MCF 10A (cell line): ENCODE results near the gene CALN1. TPM values are rescaled to one million over a fixed set of nuclear protein-coding genes. Genes with fewer than 3 reads are reported as not detected.
"Not testable (repeated sequence)": the region's sequence is repeated elsewhere in the genome, so short reads cannot be mapped to it uniquely, and the experiment has no call there.

Source experiments
- BruUV-seq: library from RNA; stranded (reverse); fragments of 400-500 nt; replicated peaks from 2 replicates; lab custom pipeline; 2021; lab: Mats Ljungman, UMichigan
- CTCF ChIA-PET: fragments of 300-600 bp; sonication (Branson Sonifier 250); formaldehyde crosslinking; extraction: SDS; loops from one replicate; lab custom pipeline; 2021; ENCODE audit warnings: antibody characterized with exemption, inconsistent platforms; lab: Yijun Ruan, JAX
- POLR2A ChIA-PET: fragments of 300-600, 350-650 bp; sonication (Branson Sonifier 250); formaldehyde crosslinking; extraction: SDS; loops from one replicate; lab custom pipeline; 2020; ENCODE audit warnings: antibody characterized with exemption, inconsistent platforms; lab: Yijun Ruan, JAX
- DNase-seq: peaks from one replicate; pipeline ENCODE4 v3.0.0-alpha.2; 2018; ENCODE audit not compliant: unreplicated experiment
- H3K27ac Mint-ChIP-seq: one replicate; pipeline ENCODE4 v1.8.0; 2022; ENCODE audit warnings: mild to moderate bottlenecking, low read depth, mixed read lengths; ENCODE audit not compliant: unreplicated experiment
- H3K27me3 Mint-ChIP-seq: one replicate; pipeline ENCODE4 v1.8.0; 2022; ENCODE audit warnings: mixed read lengths; ENCODE audit not compliant: insufficient read depth, unreplicated experiment
- H3K36me3 Mint-ChIP-seq: one replicate; pipeline ENCODE4 v1.8.0; 2022; ENCODE audit warnings: mild to moderate bottlenecking, moderate library complexity, mixed read lengths; ENCODE audit not compliant: insufficient read depth, unreplicated experiment
- H3K4me1 Mint-ChIP-seq: one replicate; pipeline ENCODE4 v1.8.0; 2022; ENCODE audit warnings: mixed read lengths; ENCODE audit not compliant: insufficient read depth, unreplicated experiment
- H3K4me3 Mint-ChIP-seq: one replicate; pipeline ENCODE4 v1.8.0; 2022; ENCODE audit warnings: mild to moderate bottlenecking, moderate library complexity, mixed read lengths; ENCODE audit not compliant: unreplicated experiment
- H3K9me3 Mint-ChIP-seq: one replicate; pipeline ENCODE4 v1.8.0; 2022; ENCODE audit warnings: mixed read lengths; ENCODE audit not compliant: unreplicated experiment
- CTCF ChIP-seq: fragments of 200-600 bp; IDR thresholded peaks from one replicate; pipeline ENCODE4 v1.8.0; 2022; ENCODE audit warnings: antibody characterized with exemption, mild to moderate bottlenecking; ENCODE audit not compliant: unreplicated experiment
- intact Hi-C: fragments of 100-400 bp; cut with micrococcal nuclease; formaldehyde crosslinking; loops from 2 replicates; pipeline ENCODE4 v1.14.1; 2022
- total RNA-seq: library from RNA; stranded (reverse); gene quantifications from 2 replicates; pipeline ENCODE4 v1.2.3, GENCODE V29; 2022

Gene CALN1
- total RNA-seq, 1 experiment from 2014 or later: not detected

- ChIA-PET CTCF (interaction anchor here (0.6 to 2.4 kb wide), 4 partner anchors 10 to 766 kb away, joined by 3 to 8 read pairs (median 3); no protein-coding TSS in a partner anchor), POLR2A (no interaction called here)
- Mint-ChIP-seq H3K4me3 (no peak overlapping the region), H3K27ac (no peak overlapping the region), H3K36me3 (no peaks in the 10 kb centered on the region), H3K27me3 (no peaks in the 10 kb centered on the region), H3K4me1 (no peaks in the 10 kb centered on the region), H3K9me3 (peaks cover 5% of the 10 kb centered on the region)
- intact Hi-C loops: no loop called here
- no TSS peak for BruUV-seq
- TF ChIP-seq CTCF: no peak
- DNase-seq: no peak
Observed at GRCh38 chr7:71746006-71746405, 666.1 kb downstream of the CALN1 start.

- H3K27me3 Mint-ChIP-seq: no peaks in the 10 kb centered on the region
- H3K36me3 Mint-ChIP-seq: no peaks in the 10 kb centered on the region
- CTCF ChIA-PET: interaction anchor here (0.7 to 1.4 kb wide), 3 partner anchors 19 to 912 kb away, joined by 3 to 5 read pairs (median 3); no protein-coding TSS in a partner anchor
- DNase-seq: no peak
- TF ChIP-seq CTCF: no peak
- POLR2A ChIA-PET: no interaction called here
- intact Hi-C loops: no loop called here
- H3K9me3 Mint-ChIP-seq: no peaks in the 10 kb centered on the region
- H3K27ac Mint-ChIP-seq: no peak overlapping the region
- no peaks in the 10 kb centered on the region for H3K4me1 Mint-ChIP-seq
- BruUV-seq: no TSS peak
- no peak overlapping the region for H3K4me3 Mint-ChIP-seq
Observed at GRCh38 chr7:71740174-71740560, 672.0 kb downstream of the CALN1 start.

GRCh38 chr7:71739520-71740173 is 672.5 kb downstream of the CALN1 start:
- H3K4me1 Mint-ChIP-seq: no peaks in the 10 kb centered on the region
- H3K36me3 Mint-ChIP-seq: no peaks in the 10 kb centered on the region
- H3K27me3 Mint-ChIP-seq: no peaks in the 10 kb centered on the region
- H3K9me3 Mint-ChIP-seq: no peaks in the 10 kb centered on the region
- H3K4me3 Mint-ChIP-seq: no peak overlapping the region
- BruUV-seq: no TSS peak
- no peak for DNase-seq
- no peak overlapping the region for H3K27ac Mint-ChIP-seq
- no peak for TF ChIP-seq CTCF
- ChIA-PET CTCF (interaction anchor here (0.7 to 1.4 kb wide), 2 partner anchors 891 to 912 kb away, joined by 3 to 5 read pairs; no protein-coding TSS in a partner anchor), POLR2A (no interaction called here)
- intact Hi-C loops: loop anchor here (10.0 kb wide), 1 partner anchor 505 kb away; no protein-coding TSS in a partner anchor

GRCh38 chr7:71737931-71738540 is 674.1 kb downstream of the CALN1 start:
- H3K27ac Mint-ChIP-seq, H3K4me3 Mint-ChIP-seq, H3K9me3 Mint-ChIP-seq, POLR2A ChIA-PET, H3K4me1 Mint-ChIP-seq, H3K27me3 Mint-ChIP-seq, DNase-seq, H3K36me3 Mint-ChIP-seq, BruUV-seq: not testable (repeated sequence)
- CTCF ChIA-PET: interaction anchor here (0.6 to 1.4 kb wide), 2 partner anchors 891 to 909 kb away, joined by 3 to 6 read pairs; no protein-coding TSS in a partner anchor
- intact Hi-C loops: loop anchor here (10.0 kb wide), 1 partner anchor 503 kb away; no protein-coding TSS in a partner anchor
